ENCODE data around the gene ME1.

DNA sequence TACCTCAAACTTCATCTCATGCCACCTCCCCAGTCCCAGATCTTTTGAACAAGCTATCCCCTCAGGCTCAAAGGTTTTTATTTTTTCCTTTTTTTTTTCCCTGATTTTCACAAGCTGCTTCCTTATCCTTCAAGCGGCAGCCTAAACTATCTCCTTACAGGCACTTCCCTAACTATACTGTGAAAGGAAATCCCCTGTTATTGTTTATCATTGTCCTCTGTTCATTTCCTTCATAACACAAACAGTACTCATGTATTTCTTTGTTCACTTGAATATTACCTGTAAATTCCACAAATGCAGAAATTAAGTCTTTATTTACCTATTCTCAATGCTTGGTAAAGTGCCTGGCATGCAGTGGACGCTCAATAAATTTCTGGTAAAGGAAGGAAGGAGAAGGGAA, 48.9 kb downstream of the ME1 start:
- TF ChIP-seq JUN (IDR thresholded peaks at IDR 0.05): no peak
- TF ChIP-seq CTCF (IDR thresholded peaks at IDR 0.05): no peak
- no peak for TF ChIP-seq SREBF2 (IDR thresholded peaks at IDR 0.05)
